GM12891 (cell line): ENCODE results near the gene EXOC4.

Experiments
- POLR2A ChIP-seq: IDR thresholded peaks from 2 replicates; pipeline ENCODE4 v1.6.1; 2011; ENCODE audit warnings: low read depth, low read length, control low read depth
- POLR2AphosphoS5 ChIP-seq: IDR thresholded peaks from 2 replicates; pipeline ENCODE4 v1.6.1; 2011; ENCODE audit warnings: low read depth, low read length, control low read depth
- POU2F2 ChIP-seq: IDR thresholded peaks from 2 replicates; pipeline ENCODE4 v1.6.1; 2011; ENCODE audit warnings: low read depth, mild to moderate bottlenecking, control low read depth, low read length, moderate library complexity
- SPI1 ChIP-seq: IDR thresholded peaks from 2 replicates; pipeline ENCODE4 v1.6.1; 2011; ENCODE audit warnings: low read depth, low read length, control low read depth
- TAF1 ChIP-seq: IDR thresholded peaks from 2 replicates; pipeline ENCODE4 v1.6.1; 2011; ENCODE audit warnings: low read depth, low read length, control low read depth

DNA sequence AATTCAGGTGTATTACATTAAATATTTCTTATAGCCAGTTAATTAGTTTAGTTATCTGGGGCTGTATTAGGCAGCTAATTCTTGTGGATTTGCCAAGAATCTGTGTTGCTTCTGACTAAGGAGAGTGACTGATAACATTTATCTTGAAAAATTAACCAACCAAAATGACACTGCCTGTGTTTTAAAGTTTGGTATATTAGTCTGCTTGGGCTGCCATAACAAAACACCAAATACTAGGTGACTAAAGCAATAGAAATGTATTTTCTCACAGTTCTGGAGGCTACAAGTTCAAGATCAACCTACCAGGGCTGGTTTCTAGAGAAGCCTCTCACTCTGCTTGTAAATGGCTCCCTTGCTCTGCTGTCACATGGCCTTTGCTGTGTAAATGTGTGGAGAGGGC lies 12.9 kb downstream of the EXOC4 start:
- TF ChIP-seq POLR2A: no peak
- no peak for TF ChIP-seq POLR2AphosphoS5
- no peak for TF ChIP-seq TAF1
- no peak for TF ChIP-seq SPI1
- no peak for TF ChIP-seq POU2F2
